WI38 (cell line): ENCODE measurements around the gene ATP6V0B.

Experiments used
- H3K4me3 ChIP-seq: 2 replicates; pipeline ENCODE4 v1.5.1; 2011; ENCODE audit warnings: low read depth, mild to moderate bottlenecking, control low read depth, low read length
- TF ChIP-seq, protein P1 (sequence below): IDR thresholded peaks from 2 replicates; pipeline ENCODE4 v1.5.1; 2012; ENCODE audit warnings: low read depth, mild to moderate bottlenecking, control low read depth, low read length

Gene ATP6V0B

DNA sequence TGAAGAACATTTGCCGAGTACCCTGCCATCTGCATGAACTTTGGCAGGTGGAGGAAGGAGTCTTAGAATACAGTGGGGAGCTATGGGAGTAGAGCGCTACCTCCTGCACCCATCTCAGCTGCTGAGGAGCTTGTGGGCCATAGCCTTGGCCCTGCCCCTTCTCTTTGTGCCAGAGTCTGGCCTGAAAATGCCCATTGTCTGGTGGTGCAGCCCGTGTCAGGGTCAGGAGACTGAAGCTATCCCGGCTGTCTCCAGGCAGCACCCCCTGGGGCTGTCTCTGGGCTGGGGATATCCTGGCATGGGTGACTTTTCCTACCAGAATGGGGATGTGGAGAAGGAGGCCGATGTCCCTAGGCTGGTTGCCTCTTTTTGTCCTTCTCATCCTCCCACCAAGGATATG is 20.7 kb upstream of the ATP6V0B start:
- TF ChIP-seq, protein P1, sequence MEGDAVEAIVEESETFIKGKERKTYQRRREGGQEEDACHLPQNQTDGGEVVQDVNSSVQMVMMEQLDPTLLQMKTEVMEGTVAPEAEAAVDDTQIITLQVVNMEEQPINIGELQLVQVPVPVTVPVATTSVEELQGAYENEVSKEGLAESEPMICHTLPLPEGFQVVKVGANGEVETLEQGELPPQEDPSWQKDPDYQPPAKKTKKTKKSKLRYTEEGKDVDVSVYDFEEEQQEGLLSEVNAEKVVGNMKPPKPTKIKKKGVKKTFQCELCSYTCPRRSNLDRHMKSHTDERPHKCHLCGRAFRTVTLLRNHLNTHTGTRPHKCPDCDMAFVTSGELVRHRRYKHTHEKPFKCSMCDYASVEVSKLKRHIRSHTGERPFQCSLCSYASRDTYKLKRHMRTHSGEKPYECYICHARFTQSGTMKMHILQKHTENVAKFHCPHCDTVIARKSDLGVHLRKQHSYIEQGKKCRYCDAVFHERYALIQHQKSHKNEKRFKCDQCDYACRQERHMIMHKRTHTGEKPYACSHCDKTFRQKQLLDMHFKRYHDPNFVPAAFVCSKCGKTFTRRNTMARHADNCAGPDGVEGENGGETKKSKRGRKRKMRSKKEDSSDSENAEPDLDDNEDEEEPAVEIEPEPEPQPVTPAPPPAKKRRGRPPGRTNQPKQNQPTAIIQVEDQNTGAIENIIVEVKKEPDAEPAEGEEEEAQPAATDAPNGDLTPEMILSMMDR, result no peak
- no peak overlapping the region for H3K4me3 ChIP-seq

DNA sequence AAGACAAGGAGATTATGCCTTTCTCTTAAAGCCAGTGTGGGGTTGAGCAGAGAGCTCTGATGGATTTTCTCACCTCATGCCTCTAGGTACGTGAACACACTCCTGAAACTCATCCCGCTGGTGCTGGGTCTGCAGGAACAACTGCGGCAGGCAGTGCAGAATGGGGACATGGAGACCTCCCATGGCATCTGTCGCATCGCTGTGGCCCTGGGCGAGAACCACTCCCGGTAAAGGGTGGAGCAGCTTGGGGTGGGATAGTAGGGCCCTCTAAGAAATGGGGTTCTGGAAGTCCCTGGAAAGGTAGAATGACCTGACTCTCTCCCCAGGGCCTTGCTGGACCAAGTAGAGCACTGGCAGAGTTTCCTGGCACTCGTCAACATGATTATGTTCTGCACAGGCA is 18.5 kb upstream of the ATP6V0B start:
- TF ChIP-seq, protein P1, result no peak
- H3K4me3 ChIP-seq, result no peak overlapping the region

DNA sequence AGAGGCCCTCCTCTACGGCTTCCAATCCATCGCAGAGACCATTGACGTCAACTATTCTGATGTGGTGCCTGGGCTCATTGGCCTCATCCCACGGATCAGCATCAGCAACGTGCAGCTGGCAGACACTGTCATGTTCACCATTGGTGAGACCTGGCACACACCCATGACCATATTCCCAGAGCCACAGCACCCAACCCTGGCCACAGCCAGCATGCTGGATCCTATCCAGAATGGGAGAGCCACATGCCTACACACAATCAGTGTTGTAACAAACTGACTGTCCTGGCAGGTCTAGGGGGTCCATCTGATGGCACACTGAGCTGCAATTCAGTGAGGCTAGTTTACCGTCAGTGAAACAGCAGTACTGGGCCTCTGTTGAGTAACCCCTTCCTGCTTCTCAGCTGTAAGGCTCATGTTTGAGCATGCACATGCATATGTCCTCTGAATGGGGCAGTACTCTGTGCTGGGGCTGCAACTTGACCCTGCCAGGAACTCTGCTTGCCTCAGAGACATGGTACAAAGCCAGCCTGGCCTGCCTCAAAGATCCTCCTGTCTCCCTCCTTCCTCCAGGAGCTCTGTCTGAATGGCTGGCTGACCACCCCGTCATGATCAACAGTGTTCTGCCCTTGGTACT is 17.2 kb upstream of the ATP6V0B start:
- TF ChIP-seq, protein P1, result no peak
- H3K4me3 ChIP-seq, result no peak overlapping the region

DNA sequence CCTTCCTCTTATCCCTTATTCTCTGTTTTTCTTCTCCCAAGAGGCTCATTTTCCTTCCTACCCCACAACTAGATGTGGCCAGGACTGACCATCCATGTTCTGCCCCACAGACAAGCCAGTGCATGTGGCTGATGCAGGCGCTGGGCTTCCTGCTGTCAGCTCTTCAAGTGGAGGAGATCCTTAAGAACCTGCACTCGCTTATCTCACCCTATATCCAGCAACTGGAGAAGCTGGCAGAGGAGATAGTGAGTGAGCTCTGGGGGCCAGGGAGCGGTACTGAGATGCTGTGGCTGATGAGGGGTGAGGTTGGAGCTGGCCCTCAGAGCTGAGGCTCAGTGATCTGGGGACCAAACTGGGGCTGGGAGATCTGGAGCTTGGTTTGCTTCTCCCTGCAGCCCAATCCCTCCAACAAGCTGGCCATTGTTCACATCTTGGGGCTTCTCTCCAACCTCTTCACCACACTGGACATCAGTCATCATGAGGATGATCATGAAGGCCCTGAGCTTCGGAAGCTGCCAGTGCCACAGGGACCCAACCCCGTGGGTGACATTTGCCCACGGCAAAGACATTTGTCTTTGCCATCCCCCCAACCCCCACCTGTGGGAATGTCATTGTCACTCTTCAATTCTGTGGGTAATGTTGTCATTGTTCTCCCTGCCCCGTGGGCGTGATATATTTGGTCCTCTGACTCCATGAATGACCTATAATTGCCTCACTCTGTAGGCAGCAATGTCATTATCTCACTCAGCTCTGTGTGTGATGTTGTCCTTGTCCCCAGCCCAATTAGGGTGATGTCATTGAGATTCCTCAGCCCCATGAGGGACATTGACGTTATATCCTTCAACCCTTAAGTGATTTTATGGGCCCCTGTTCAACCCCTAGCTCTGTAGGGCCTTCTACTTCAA is 16.2 kb upstream of the ATP6V0B start:
- TF ChIP-seq, protein P1, result no peak

DNA sequence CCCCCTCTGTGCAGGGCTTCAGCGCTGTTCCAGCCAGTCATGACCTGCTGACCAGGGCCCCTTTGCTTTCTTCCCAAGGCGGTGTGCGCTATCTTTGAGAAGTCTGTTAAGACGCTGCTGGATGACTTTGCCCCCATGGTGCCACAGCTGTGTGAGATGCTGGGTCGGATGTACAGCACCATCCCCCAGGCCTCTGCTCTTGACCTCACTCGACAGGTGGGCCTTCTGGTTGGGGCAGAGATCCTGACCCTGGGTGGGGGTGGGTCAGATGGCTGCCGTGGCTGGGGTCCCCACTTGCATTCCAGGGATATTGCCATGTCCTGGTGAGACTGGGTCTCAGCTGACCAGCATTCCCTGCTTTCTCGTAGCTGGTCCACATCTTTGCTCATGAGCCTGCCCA is 14.0 kb upstream of the ATP6V0B start:
- TF ChIP-seq, protein P1, result no peak
- H3K4me3 ChIP-seq, result no peak overlapping the region

More for the DNA sequence above, 16.2 kb upstream of the ATP6V0B start:
- H3K4me3 ChIP-seq, result no peak overlapping the region

DNA sequence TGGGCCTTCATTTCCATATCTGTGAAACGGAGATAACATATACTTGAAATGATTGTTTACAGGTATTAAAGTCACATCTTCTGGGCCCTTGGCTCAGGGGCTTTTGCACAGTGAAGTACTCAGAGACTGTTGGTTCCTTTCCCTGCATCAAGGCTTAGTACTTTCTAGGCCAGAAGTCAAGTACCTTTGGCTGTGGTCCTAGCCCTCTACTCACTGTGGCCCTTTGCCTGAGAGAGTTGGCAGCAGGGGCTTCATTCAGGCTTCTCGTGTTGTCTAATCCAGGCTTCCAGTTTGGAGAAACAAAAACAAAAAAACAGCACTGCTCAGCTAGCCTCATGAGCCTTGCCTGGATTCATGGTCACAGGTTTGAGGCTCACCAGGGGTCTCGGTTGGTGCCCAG is 13.1 kb upstream of the ATP6V0B start:
- no peak overlapping the region for H3K4me3 ChIP-seq
- TF ChIP-seq, protein P1, result no peak

DNA sequence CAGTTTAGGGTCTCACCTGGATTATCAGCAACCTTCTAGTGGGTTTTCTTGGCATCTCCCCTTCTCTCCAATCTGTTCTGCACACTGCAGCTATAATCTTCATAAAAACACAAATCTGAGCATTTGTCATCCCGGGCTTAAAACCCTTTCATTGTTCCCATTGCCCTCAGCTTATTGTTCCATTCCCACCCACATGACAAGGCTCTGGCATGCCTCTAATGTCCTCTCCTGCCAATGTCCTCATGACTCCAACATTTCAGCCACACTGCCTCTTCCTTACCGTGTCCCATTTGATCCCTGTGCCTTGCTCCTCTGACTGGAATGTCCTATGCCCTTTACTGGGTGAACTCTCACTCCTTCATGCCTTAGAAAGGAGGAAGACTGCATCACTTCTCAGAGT is 12.4 kb upstream of the ATP6V0B start:
- TF ChIP-seq, protein P1, result no peak
- no peak overlapping the region for H3K4me3 ChIP-seq
